OCI-LY1 (cell line): ENCODE results near the gene GATA3.

Experiments
- H2AFZ ChIP-seq: fragments of 200-600 bp; sonication (generic), shearing (Covaris generic); 2 replicates; pipeline ENCODE4 v1.6.0; 2014; ENCODE audit warnings: antibody characterized with exemption, mild to moderate bottlenecking, low read length
- H3F3A ChIP-seq: fragments of 200-600 bp; sonication (generic), shearing (Covaris generic); 2 replicates; pipeline ENCODE4 v1.6.0; 2014; ENCODE audit warnings: mild to moderate bottlenecking, antibody characterized with exemption, low read length, moderate library complexity; ENCODE audit not compliant: insufficient read depth
- H3K27ac ChIP-seq: fragments of 200-600 bp; sonication (generic); 2 replicates; pipeline ENCODE4 v1.5.1; 2014; ENCODE audit warnings: low read length, mixed run types, mild to moderate bottlenecking, low read depth; ENCODE audit not compliant: poor library complexity, severe bottlenecking
- H3K27me3 ChIP-seq: fragments of 200-600 bp; sonication (generic); 2 replicates; pipeline ENCODE4 v1.6.0; 2014; ENCODE audit warnings: antibody characterized with exemption, mild to moderate bottlenecking, low read length, moderate library complexity; ENCODE audit not compliant: insufficient read depth
- H3K36me3 ChIP-seq: fragments of 200-600 bp; sonication (generic); 2 replicates; pipeline ENCODE4 v1.6.1; 2014; ENCODE audit warnings: mild to moderate bottlenecking, antibody characterized with exemption, low read length, moderate library complexity, mixed read lengths; ENCODE audit not compliant: insufficient read depth
- H3K4me1 ChIP-seq: fragments of 200-600 bp; sonication (generic); 2 replicates; pipeline ENCODE4 v1.5.1; 2014; ENCODE audit warnings: mild to moderate bottlenecking, low read length, moderate library complexity; ENCODE audit not compliant: insufficient read depth, severe bottlenecking
- H3K4me2 ChIP-seq: fragments of 200-600 bp; sonication (generic), shearing (Covaris generic); 2 replicates; pipeline ENCODE4 v1.6.1; 2014; ENCODE audit warnings: low read length
- H3K4me3 ChIP-seq: fragments of 200-600 bp; sonication (generic); 2 replicates; pipeline ENCODE4 v1.5.1; 2014; ENCODE audit warnings: low read length, low read depth, mild to moderate bottlenecking, mixed read lengths; ENCODE audit not compliant: poor library complexity, severe bottlenecking
- H3K79me2 ChIP-seq: fragments of 200-600 bp; shearing (Covaris generic); 2 replicates; pipeline ENCODE4 v1.6.1; 2016; ENCODE audit warnings: mixed run types, low read length, mixed read lengths; ENCODE audit not compliant: insufficient read depth
- H3K9ac ChIP-seq: fragments of 200-600 bp; sonication (generic), shearing (Covaris generic); 2 replicates; pipeline ENCODE4 v1.6.1; 2014; ENCODE audit warnings: mild to moderate bottlenecking, low read length, mixed read lengths
- H3K9me2 ChIP-seq: fragments of 200-600 bp; sonication (generic), shearing (Covaris generic); 2 replicates; pipeline ENCODE4 v1.6.1; 2014; ENCODE audit warnings: low read depth, mild to moderate bottlenecking, low read length, mixed read lengths
- H3K9me3 ChIP-seq: fragments of 200-600 bp; shearing (Covaris generic); 2 replicates; pipeline ENCODE4 v1.6.1; 2014; ENCODE audit warnings: low read length, mixed read lengths
- H4K20me1 ChIP-seq: fragments of 200-600 bp; sonication (generic), shearing (Covaris generic); 2 replicates; pipeline ENCODE4 v1.6.0; 2016; ENCODE audit warnings: mild to moderate bottlenecking, low read length; ENCODE audit not compliant: insufficient read depth
- EZH2 ChIP-seq: fragments of 200-600 bp; sonication (generic), shearing (Covaris generic); IDR thresholded peaks from 2 replicates; pipeline ENCODE4 v1.8.0; 2017; ENCODE audit warnings: borderline replicate concordance, mixed run types, mild to moderate bottlenecking, antibody characterized with exemption, low read length, moderate library complexity, mixed read lengths
- TF ChIP-seq, protein P1 (sequence below): fragments of 200-600 bp; sonication (generic), shearing (Covaris generic); IDR thresholded peaks from 2 replicates; pipeline ENCODE4 v1.5.1; 2017; ENCODE audit warnings: mild to moderate bottlenecking, antibody characterized with exemption, low read length, moderate library complexity, mixed read lengths

The GATA3 gene

DNA sequence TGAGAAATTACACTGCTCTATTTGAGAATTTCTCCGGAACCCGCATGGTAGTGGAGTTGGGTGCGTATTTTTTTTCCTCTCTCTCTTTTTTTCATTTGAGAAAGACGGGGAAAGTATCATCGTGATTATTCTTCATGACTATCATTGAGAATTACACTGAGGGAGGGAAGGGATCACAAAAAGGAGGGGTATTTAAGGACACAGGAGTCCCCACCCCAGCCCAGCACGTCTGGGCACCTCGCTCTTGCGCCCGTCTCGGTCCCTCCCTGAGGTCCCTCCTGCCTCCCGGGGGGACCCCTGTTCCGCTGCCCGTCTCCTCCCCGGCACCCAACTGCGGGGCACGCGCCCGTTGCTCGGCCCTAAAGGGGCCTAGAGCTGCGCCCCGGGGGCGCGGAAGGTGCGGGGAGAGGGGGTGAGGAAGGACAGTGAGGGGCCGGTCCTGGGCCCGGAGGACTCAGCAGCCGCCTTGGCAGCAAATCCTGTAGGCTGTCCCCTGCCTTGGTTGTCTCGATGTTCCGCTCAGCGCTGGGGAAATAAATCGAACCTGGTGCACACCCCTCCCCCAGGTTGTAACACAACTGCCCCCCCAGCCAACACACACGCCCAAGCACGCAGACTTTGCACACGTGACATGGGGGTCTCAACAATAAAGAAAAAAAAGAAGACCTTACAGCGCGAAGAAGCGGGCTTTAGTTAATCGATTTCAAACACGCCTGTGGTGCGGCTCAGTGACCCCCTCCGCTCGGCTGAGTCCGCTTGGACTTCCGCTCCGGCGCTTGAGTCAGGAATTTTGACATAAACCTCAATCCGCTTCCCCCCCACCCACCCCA lies 18.6 kb upstream of the GATA3 start:
- Histone ChIP-seq H3K9me3 (no peaks in the 10 kb centered on the region), H3K27ac (no peak overlapping the region), H3K4me3 (no peak overlapping the region), H3K9me2 (no peaks in the 10 kb centered on the region), H4K20me1 (no peaks in the 10 kb centered on the region), H2AFZ (no peak overlapping the region), H3K4me1 (no peaks in the 10 kb centered on the region), H3K79me2 (no peaks in the 10 kb centered on the region), H3K27me3 (no peaks in the 10 kb centered on the region; the same call in 1 of the 2 replicates), H3K4me2 (no peak overlapping the region), H3K36me3 (no peaks in the 10 kb centered on the region), H3K9ac (no peak overlapping the region), H3F3A (no peaks in the 10 kb centered on the region)
- TF ChIP-seq, protein P1, sequence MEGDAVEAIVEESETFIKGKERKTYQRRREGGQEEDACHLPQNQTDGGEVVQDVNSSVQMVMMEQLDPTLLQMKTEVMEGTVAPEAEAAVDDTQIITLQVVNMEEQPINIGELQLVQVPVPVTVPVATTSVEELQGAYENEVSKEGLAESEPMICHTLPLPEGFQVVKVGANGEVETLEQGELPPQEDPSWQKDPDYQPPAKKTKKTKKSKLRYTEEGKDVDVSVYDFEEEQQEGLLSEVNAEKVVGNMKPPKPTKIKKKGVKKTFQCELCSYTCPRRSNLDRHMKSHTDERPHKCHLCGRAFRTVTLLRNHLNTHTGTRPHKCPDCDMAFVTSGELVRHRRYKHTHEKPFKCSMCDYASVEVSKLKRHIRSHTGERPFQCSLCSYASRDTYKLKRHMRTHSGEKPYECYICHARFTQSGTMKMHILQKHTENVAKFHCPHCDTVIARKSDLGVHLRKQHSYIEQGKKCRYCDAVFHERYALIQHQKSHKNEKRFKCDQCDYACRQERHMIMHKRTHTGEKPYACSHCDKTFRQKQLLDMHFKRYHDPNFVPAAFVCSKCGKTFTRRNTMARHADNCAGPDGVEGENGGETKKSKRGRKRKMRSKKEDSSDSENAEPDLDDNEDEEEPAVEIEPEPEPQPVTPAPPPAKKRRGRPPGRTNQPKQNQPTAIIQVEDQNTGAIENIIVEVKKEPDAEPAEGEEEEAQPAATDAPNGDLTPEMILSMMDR, result no peak
- TF ChIP-seq EZH2, result no peak

- no peak overlapping the region for H3K4me3 ChIP-seq
- no peaks in the 10 kb centered on the region for H3K9me2 ChIP-seq
- H3F3A ChIP-seq, result no peaks in the 10 kb centered on the region
- no peak overlapping the region for H3K9ac ChIP-seq
- no peaks in the 10 kb centered on the region for H3K36me3 ChIP-seq
- H3K9me3 ChIP-seq, result no peaks in the 10 kb centered on the region
- H3K4me2 ChIP-seq, result no peak overlapping the region
- H3K27ac ChIP-seq, result no peak overlapping the region
- TF ChIP-seq, protein P1, result no peak
- no peak for TF ChIP-seq EZH2
- H3K79me2 ChIP-seq, result no peaks in the 10 kb centered on the region
- no peaks in the 10 kb centered on the region for H4K20me1 ChIP-seq
- no peaks in the 10 kb centered on the region for H3K4me1 ChIP-seq
- no peak overlapping the region for H2AFZ ChIP-seq
- H3K27me3 ChIP-seq, result no peaks in the 10 kb centered on the region; the same call in 1 of the 2 replicates
Observed at GRCh38 chr10:8036506-8037198, 17.8 kb upstream of the GATA3 start.

DNA sequence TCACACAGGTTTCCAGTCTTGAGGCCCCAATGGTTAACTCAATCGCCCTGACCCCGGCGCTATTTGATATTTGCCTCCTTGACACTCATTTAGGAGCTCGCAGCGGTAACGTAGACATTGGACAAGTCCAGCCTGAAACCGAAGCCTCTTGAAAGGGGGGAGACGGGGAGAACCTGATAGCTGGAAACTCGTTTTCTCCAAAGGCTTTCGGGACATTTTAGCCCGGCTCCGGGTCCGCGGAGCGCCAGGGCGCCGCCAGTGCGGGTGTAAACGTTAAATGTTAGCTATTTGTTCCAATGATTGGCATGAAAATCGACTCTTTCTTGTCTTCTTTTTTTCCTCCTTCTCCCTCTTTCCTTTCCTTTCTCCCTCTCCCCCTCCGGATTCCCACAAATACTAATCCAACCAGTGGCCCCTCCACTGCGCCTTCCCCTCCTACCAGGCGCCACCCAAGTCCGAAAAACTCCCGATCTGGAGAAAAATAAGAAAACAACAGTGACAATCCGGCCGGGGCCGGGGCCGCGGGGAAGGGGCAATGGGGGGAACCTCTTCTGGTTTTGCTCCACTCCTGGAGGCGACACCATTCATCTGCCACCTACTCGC lies 17.2 kb upstream of the GATA3 start:
- Histone ChIP-seq H4K20me1 (no peaks in the 10 kb centered on the region), H3K36me3 (no peaks in the 10 kb centered on the region), H3K4me3 (no peak overlapping the region), H3K79me2 (no peaks in the 10 kb centered on the region), H3K4me1 (no peaks in the 10 kb centered on the region), H2AFZ (no peak overlapping the region), H3K9ac (no peak overlapping the region), H3K9me2 (no peaks in the 10 kb centered on the region), H3K4me2 (no peak overlapping the region), H3F3A (no peaks in the 10 kb centered on the region), H3K27me3 (no peaks in the 10 kb centered on the region; the same call in 1 of the 2 replicates), H3K27ac (no peak overlapping the region), H3K9me3 (no peaks in the 10 kb centered on the region)
- TF ChIP-seq EZH2, result no peak
- TF ChIP-seq, protein P1, result no peak
